Measurements from ENCODE around the gene NPDC1. TPM values are rescaled to one million over a fixed set of nuclear protein-coding genes. Genes with fewer than 3 reads are reported as not detected.
"Not testable (repeated sequence)": the region's sequence is repeated elsewhere in the genome, so short reads cannot be mapped to it uniquely, and the experiment has no call there.

Gene NPDC1
- total RNA-seq, 1 donor from 2014 or later: 15.3 TPM

DNA sequence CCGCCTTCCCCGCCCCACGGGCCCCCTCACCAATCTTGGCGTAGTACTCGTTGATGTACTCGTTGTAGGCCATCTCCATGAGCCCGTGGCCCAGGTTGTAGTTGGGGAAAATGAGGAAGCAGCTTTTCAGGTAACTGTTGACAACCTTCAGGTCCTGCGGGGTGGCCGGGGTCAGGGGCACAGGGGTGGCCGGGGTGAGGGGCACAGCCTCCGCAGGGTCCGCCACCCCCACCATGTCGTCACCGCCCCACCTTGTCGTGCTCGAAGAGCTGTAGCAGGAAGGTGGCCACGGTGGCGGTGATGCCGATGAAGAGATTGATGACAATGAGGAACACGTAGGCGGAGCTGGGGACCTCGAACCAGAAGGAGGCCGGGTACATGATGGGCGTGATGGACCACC is 34.8 kb downstream of the NPDC1 start:
- DNase-seq: no peak

DNA sequence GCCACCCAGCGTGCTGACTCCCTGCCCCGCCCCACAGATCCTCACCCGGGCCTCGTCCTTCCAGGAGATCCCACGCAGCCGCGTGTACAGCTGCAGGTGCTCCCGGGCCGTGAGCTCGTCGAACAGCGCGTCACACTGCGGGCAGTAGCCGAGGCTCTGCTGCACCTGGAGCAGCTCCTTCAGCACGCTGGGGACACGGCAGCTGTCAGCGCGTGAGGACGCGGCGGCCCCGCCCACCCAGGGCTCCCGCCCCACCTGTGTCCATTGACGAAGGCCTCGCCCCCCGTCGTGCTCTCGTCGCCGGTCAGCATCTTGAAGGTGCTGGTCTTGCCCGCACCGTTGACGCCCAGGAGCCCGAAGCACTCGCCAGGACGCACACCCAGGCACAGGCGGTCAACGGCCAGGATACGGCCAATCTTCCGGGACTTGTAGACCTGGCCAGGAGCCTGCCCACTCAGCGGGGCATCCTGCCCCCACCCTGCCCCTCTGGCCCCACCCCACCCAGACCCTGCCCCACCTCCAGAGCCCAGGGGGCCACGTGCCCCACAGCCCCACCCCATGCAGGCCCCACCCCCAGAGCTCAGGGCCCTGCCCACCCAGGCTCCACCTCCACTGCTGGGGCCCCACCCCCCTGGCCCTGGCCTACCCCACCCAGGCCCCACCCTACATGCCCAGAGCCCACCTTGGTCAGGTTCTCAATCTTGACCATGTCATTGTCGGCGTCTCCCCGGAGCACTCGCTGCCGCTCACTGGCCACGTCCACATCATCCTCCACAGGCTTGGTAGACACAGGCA is 35.8 kb downstream of the NPDC1 start:
- no peak for DNase-seq

DNA sequence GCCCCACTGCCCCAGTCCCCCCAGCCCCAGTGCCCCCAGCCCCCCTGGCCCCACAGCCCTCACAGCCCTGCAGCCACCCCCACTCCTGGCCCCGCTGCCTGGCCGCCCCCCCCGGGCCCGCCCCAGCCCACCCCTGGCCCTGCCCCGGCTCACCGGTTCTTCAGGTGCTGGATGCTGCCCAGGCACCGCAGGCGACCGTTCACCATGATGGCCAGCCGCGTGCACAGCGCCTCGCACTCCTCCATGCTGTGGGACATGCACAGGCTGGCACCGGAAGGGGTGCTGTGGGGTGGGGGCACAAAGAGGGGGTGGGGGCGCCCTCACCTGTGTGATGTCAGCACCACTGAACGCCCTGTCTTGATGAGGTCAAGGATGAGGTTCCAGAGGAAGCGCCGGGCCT is 36.8 kb downstream of the NPDC1 start:
- no peak for DNase-seq

DNA sequence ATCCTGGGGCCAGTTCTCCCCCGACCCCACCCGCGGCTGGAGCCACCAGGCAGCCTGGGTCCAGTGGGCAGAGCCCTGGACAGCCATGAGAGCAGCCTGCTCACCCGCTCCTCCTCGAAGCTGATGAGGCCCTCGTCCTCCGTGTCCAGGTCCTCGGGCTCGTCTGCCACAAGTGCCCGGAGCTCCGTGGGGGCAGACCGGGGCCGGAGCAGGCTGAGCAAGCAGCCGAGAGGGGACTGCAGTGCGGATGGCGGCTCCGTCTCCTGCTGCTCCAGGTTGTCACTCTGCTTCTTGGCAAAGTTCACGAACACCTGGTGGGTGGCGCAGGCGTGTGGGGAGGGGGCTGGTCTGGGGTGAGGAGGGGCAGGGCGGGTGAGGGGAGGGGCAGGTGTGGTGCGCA is 37.7 kb downstream of the NPDC1 start:
- DNase-seq: no peak

DNA sequence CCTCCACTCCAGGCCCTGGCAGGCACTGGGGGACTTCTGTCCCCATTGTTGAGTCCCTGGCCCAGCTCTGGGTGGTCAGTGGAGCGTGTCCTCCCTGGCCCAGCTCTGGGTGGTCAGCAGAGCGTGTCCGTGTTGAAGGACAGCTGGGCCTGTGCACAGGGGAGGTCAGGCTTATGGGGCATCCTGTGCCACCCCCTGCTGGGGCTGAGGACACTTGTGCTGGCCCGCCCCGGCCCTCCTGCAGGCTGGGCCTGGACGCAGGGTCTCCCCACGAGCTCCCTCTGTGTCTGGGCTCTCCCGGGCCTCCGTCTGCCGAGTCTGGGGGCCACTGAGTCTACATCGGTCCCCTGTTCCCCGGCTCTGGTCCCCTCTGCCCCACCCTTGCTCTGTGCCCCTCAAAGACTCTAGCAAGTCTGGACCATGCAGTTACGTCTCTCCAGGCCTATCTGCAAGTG is 38.1 kb downstream of the NPDC1 start:
- no peak for DNase-seq

DNA sequence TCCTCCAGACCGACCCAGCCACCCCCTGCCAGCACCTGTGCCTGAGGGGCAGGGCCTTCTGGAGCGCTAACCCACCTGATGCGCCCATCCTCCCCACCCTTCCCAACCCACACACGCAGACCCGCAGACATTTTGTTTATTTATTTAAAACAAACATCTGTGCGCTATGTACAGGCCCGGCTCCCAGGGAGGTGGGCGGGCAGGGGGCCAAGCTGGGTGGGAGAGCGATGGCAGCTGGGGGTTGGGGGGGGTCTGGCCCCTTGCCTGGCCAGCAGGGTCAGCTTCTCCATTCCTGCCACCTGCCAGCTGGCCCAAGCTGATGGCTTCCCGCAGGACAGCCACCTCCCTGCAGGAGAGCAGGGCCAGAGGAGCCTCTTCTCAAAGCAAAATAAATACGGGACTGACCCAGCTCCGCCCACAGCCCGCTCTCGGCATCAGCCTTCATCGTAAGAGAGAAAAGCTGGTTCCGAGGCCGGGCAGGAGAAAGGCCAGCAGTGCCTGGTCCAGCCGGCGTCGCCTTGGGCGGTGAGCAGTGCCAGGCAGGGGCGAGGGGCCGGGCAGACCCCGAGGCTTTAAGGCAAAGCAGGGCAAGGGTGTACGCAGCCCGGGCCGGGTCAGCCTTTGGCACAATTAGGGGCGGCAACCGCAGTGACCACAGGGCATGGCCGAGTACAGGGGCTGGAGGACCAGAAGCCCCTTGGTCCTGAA is 38.7 kb downstream of the NPDC1 start:
- DNase-seq: no peak

DNA sequence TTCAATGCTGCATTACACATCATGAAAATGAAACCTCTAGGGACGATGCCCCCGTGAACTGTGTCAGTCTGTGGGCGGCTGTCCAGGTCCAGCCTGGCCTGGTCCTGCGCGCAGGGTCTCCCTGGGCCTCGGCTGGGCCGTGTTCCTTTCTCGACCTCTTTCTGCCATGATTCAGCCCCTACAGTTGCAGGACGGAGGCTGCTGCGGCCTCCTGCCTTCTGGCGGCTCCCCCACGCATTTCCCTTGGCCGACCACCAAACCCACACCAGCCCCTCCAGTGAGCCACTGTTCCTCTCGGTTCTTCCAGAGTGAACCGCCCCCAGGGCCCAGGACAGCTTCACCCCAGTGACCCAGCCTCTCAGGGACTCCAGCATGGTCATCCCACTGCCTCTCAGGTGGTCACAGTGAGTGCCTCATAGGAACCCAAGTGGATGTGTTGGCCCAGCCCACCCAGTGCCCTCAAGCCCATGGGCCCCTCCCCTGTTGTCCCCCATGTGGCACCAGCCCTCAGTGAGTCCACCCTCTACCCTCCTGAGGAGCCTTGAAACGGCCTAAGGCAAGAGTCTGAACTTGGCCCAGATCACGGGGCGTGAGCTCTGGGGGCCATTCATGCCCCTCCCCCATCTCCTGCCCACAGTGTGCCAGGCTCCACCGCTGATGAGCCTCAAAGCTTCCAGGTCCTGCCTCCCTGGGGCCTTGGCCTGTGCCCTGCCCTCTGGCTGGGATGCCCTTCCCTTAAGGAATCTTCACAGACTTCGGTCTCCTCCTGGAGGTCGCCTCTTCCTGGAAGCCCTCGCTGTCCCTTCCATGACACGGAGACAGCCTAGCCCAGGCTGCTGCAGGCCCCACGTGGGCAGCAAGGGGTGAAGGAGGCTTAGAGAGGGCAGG is 39.6 kb downstream of the NPDC1 start:
- no peak for DNase-seq

DNA sequence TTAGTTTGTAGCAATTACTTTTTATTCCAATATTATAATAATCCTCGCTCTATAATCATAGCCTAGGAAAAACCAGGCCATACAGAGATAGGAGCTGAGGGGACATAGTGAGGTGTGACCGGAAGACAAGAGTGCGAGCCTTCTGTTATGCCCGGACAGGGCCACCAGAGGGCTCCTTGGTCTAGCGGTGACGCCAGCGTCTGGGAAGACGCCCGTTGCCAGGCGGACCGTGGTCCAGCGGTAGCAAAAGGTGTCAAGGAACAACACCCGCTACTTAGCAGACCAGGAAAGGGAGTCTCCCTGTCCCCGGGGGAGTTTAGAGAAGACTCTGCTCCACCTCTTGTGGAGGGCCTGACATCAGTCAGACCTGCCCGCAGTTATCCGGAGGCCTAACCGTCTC is 41.7 kb downstream of the NPDC1 start:
- DNase-seq: not testable (repeated sequence)

DNA sequence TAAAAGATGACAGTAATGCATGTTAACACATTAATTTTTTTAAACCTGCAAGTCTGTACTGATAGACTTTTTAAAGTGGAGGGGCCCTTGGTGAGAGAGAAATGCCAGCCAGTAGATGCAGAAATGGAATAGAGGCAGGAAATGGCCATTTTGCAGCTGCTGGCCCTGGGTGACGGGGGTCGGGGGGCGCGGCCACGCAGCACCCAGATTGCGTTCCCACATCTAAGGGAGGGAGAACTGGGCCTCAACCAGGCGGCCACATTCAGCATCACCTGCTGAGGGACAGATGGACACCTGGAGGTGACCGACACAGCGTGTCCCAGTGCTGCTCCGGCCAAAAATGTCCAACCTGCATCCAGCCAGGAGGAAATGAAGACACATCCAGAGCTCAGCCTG is 43.3 kb downstream of the NPDC1 start:
- DNase-seq: no peak

DNA sequence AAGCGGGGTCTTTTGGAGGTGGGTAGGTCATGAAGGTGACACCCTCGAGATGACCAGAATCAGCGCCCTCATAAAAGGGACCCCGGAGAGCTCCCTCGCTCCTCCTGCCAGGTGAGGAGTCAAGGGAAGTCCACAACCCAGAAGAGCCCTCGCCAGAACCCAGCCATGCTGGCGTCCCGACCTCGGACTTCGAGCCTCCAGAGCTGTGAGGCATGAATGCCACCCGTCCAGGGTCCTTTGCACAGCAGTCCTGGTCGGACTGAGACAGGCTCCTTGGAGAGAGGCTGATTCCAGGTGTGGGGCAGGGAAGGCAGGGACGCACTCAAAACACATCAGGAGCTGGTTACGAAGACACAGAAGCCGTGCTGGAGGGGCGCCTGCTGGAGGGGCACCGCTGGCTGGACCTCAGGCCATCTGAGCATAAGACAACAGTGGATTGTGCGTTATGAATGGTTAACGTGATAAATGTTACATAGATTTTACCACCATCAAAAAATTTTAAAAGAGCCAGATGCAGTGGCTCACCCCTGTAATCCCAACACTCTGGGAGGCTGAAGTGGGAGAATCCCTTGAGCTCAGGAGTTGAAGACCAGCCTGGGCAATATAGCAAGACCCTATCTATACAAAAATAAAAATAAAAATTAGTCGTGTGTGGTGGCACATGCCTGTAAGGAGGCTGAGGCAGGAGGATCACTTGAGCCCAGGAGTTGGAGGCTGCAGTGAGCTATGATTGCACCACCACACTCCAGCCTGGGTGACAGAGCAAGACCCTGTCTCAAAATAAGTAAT is 43.9 kb downstream of the NPDC1 start:
- DNase-seq: no peak

DNA sequence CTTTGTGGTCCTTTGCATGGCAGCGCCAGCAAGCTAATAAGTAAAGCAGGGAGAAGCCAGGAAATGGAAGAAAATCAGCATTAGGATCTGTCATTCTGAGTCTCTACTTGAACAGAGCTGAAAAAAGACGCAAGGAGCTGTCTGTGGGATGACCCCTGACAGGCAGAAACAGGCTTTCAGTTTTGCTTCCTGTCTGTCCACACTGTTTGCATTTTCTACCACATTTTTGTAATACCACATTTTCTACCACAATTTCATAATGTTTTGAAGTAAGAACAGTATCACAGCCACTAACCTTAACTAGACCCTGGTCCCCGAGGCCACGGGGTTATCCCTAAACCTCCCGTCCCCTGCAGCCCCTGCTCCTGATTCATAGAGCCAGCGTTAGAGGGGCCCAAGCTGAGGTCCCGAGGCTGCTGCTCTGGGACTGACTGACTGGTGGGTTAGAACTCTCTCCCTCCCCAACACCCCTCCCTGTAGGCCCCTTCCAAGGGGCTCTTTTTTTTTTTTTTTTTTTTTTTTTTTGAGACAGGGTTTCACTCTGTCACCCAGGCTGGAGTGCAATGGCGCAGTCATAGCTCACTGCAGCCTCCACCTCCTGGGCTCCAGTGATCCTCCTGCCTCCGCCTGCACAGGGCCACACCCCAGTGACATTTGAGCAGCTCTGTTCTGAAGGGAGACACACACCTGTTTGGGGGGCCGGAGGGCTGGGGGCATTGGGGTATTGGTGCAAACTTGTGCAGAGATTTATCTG is 45.6 kb downstream of the NPDC1 start:
- DNase-seq: no peak

DNA sequence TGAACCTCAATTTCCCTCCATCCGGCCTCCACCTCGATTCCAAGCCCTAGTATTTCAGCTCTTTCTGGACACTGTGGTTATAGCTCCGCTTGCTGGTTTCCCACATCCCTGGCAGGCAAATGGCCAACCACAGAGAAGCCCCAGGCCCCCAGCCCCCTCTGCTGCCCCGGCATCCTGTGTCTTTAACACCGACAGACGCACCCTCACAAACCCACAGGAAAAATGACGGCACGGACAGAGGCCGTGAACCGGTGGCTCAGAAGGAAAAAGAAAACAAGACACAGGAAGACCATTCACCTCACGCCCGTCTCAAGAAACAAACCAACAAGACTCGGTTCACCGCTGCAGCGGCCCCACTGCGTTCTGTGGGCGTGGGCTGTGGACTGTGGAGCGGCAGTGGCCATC is 48.1 kb downstream of the NPDC1 start:
- no peak for DNase-seq

DNA sequence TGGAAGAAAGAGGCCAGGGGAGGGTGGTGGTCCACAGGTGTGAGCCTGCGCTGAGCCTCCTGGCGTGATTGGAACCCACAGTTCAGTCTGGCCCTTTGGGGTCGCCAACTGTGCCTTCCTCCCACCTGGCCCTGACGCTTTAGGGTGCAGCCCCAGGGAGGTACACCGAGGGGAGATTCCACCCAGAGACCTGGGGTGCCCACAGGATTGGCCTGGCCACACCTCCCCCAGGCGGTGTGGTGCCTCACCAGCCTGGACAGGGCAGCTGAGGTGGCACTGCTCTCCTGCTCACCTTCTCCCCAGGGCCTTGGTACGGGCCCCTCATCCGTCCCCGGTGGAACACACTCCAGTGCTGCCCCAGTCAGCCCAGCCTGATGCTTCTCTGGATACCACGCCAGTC is 48.6 kb downstream of the NPDC1 start:
- DNase-seq: no peak

DNA sequence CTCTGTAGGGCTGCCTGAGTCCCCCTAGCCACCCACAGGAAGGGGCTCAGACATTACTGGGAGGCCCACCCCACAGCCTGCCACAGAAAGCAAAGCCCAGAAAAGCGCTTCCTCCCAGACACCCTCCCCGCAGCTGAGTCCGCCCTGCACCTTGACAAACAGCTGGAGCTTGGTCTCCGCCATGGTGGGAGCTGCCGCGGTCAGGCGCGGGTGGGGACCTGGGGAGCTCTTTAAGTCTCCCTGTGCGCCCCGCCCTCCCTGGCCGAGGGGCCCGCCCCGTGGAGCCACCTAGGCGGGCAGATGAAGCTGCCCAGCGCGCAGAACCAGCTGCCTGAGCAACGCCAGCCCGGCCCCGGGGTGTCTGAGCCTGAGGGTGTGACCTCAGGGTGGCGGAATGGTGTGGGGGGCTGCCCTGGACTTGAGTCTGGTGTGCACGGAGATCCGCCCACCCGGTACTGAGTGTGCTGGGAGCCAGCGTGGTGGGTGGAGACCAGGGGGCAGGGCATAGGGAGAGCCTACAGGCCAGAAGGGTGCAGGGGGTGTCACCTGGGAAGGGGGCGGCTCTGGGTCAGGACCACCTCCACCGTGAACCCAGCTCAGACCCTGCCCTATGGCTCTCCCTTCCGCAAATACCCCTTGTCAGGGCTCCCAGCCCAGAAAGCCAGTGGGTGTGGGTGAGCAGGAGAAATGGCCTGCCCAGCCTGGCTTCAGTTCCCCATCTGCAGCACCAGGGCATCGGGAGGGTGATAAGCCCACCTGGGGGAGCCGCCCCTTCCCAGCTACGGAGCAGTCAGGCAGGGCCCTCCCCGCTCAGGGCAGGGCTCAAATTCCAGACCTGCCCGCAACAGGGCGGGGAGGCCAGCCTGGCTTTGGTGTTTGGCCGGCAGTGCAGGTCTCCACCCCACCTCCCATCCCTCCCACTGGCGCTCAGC is 49.4 kb downstream of the NPDC1 start, which contains the start of gene CLIC3:
Gene CLIC3 (minus strand): TSS at position 208 of the 932 bp plus-strand sequence. CDS start 25 bp downstream, at position 183.
- no peak for DNase-seq

DNA sequence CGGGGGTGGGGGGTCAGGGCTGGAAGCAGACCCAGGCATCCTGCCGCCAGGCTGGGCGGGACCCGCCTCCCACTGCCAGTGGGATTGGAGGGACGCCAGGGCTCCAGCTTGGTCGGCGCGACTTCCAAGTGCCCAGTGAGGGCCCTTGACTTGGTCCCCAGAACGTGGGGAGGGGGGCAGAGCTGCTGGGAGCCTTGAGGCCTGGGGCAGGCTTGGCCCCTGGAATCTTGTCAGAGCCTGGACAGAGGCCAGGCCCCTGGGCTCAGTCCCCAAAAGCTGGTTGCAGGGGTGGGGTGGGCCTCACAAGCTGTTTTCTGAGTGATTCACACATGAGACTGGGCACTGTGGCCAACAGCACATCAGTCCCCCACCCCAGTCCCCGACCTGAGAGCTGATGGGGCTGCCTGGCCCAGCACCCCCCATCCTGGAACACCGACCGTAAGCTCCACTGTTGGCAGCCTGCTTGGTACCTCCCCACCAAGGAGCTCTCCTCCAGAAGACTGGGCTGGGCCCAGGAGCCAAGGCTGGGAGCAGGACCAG is 50.1 kb downstream of the NPDC1 start:
- no peak for DNase-seq

DNA sequence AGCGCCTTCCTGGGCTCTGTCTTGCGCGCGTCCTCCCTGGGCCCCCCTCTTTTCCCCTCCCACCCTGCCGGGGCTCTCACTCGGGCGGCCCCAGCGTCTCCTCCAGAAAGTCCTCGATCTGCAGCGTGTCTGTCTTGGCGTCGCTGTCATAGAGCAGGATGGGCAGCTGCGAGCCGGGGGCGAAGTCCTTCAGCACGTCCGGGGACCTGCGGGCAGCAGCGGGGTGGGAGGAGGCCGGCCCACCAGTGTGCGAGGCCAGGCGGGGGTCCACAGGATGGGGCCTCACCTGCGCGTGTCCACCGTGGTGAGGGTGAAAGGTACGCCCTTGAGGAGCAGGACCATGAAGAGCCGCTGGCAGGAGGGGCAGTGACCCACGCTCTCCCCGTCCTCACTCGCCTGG is 50.6 kb downstream of the NPDC1 start:
- DNase-seq: no peak

DNA sequence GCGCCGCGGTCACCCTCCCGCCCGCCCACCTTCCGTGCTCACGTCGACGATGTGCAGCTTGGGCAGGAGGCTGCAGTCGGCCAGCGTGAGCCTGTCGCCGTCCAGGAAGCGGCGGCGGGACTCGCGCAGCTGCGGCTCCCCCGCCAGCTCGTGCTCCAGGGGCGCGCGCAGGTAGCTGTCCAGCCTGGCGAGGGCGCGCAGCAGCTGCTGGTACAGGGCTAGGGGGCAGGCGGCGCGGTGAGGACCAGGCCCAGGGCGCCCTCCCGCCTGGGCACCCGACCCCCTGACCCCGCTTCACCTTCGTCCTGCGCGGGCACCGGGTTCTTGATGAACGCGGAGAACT is 51.1 kb downstream of the NPDC1 start:
- no peak for DNase-seq

DNA sequence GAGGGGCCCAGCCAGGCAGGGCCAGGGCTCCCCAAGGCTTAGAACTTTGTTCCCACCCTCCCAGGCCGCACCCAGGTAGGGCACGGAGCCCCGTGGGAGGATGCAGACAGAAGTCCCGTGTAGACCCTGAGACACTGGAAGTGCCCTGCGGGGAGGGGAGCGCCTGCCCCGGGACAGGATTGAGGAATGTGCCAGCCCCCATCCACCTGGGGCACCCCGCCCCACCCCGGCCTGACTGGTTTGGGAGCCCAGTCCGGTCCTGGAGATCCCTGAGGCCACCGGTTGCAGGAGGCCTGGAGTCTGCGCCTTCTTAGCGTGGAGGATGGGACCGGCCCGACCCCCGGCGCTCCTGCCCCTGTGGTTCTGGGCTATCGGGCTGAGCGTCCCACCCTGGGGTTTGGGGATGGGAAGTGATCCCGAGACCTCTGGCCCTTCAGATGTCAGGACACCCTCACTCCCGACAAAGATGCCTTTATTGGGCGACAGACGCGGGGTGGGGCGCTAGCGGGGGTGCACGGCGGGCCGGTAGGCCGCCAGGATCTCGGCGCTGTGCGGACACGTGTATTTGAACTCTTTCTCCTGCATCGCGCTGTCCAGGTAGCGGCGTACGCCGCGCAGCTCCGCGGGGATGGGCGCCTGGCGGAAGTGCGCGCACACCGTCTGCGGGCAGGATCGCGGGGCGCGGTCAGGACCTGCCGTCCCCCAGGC is 51.6 kb downstream of the NPDC1 start:
- no peak for DNase-seq

DNA sequence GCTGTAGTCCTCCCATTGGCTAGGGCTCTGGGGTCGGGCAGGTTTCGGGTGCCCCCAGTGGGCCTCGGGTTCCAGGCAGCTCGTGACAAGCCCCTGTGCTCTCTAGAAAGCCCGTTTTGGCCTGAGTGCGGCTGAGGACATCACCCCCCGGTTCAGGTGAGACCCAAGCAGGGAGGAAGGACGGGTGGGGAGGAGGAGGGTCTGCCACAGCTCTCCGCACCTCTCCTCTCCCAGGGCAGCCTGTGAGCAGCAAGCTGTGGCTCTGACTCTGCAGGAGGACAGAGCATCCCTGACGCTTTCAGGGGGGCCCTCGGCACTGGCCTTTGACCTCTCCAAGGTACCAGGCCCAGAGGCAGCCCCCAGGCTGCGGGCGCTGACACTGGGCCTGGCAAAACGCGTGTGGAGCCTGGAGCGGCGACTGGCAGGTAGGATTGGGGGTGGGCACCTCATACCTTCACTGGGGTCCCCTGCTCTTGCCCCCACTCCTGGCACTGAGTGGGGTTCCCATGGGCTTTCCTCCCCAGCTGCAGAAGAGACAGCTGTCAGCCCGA is 53.1 kb downstream of the NPDC1 start:
- no peak for DNase-seq

Measured in occipital lobe (tissue), 2 donors.